ENCODE results near the gene BRIP1. TPM values are rescaled to one million over a fixed set of nuclear protein-coding genes. Genes with fewer than 3 reads are reported as not detected.

The BRIP1 gene
- total RNA-seq, 1 donor from 2014 or later: not detected

- no peak for TF ChIP-seq CTCF (IDR thresholded peaks at IDR 0.05)
- intact Hi-C loops (cut with DNase I): no loop called here
- no peak overlapping the region for H3K4me3 ChIP-seq
- H3K36me3 ChIP-seq: no peaks in the 10 kb centered on the region
- DNase-seq (ENCODE audit: low spot score in 2 of 2): no peak
- no peaks in the 10 kb centered on the region for H3K4me1 ChIP-seq
- H3K27ac ChIP-seq: no peak overlapping the region
- H3K9me3 ChIP-seq: no peaks in the 10 kb centered on the region
- H3K27me3 ChIP-seq: no peaks in the 10 kb centered on the region
Measured at GRCh38 chr17:61803796-61804195, 59.5 kb downstream of the BRIP1 start.

- DNase-seq (ENCODE audit: low spot score in 2 of 2): no peak
- TF ChIP-seq CTCF (IDR thresholded peaks at IDR 0.05): no peak
Measured at GRCh38 chr17:61803216-61803615, 60.1 kb downstream of the BRIP1 start.

GRCh38 chr17:61799812-61800484, 63.4 kb downstream of the BRIP1 start:
- Histone ChIP-seq H3K9me3 (no peaks in the 10 kb centered on the region), H3K4me3 (no peak overlapping the region), H3K36me3 (no peaks in the 10 kb centered on the region), H3K4me1 (no peaks in the 10 kb centered on the region), H3K27ac (no peak overlapping the region), H3K27me3 (no peaks in the 10 kb centered on the region)
- intact Hi-C loops (cut with DNase I): no loop called here
- TF ChIP-seq CTCF (IDR thresholded peaks at IDR 0.05): no peak
- DNase-seq (ENCODE audit: low spot score in 2 of 2): no peak

More at GRCh38 chr17:61803216-61803615, 60.1 kb downstream of the BRIP1 start:
- Histone ChIP-seq H3K36me3 (no peaks in the 10 kb centered on the region), H3K27me3 (no peaks in the 10 kb centered on the region), H3K27ac (no peak overlapping the region), H3K4me1 (no peaks in the 10 kb centered on the region), H3K4me3 (no peak overlapping the region), H3K9me3 (no peaks in the 10 kb centered on the region)
- intact Hi-C loops (cut with DNase I): no loop called here

GRCh38 chr17:61797283-61797682, 66.0 kb downstream of the BRIP1 start:
- no peak for DNase-seq (ENCODE audit: low spot score in 2 of 2)
- no peaks in the 10 kb centered on the region for H3K36me3 ChIP-seq
- no peak for TF ChIP-seq CTCF (IDR thresholded peaks at IDR 0.05)
- intact Hi-C loops (cut with DNase I): no loop called here
- H3K9me3 ChIP-seq: no peaks in the 10 kb centered on the region
- no peak overlapping the region for H3K27ac ChIP-seq
- H3K4me1 ChIP-seq: no peaks in the 10 kb centered on the region
- H3K4me3 ChIP-seq: no peak overlapping the region
- H3K27me3 ChIP-seq: no peaks in the 10 kb centered on the region

- no peaks in the 10 kb centered on the region for H3K4me1 ChIP-seq
- intact Hi-C loops (cut with DNase I): no loop called here
- H3K9me3 ChIP-seq: no peaks in the 10 kb centered on the region
- no peak for DNase-seq (ENCODE audit: low spot score in 2 of 2)
- no peak overlapping the region for H3K4me3 ChIP-seq
- no peak overlapping the region for H3K27ac ChIP-seq
- no peaks in the 10 kb centered on the region for H3K36me3 ChIP-seq
- H3K27me3 ChIP-seq: no peaks in the 10 kb centered on the region
- TF ChIP-seq CTCF (IDR thresholded peaks at IDR 0.05): no peak
Measured at GRCh38 chr17:61795546-61795945, 67.8 kb downstream of the BRIP1 start.

- Histone ChIP-seq H3K27ac (no peak overlapping the region), H3K27me3 (no peaks in the 10 kb centered on the region), H3K4me1 (no peaks in the 10 kb centered on the region), H3K4me3 (no peak overlapping the region), H3K9me3 (no peaks in the 10 kb centered on the region), H3K36me3 (no peaks in the 10 kb centered on the region)
- TF ChIP-seq CTCF (IDR thresholded peaks at IDR 0.05): no peak
- intact Hi-C loops (cut with DNase I): no loop called here
- DNase-seq (ENCODE audit: low spot score in 2 of 2): no peak
Measured at GRCh38 chr17:61794792-61795191, 68.5 kb downstream of the BRIP1 start.
